IMR-90 (cell line): ENCODE results near the gene TNFRSF9. TPM values are rescaled to one million over a fixed set of nuclear protein-coding genes. Genes with fewer than 3 reads are reported as not detected.

Experiments used
- ATAC-seq: fragments of 200-7000 bp; cut with Tn5 transposase; 2 replicates; pipeline ENCODE4 v1.9.1; 2020; ENCODE audit warnings: low read depth, mild to moderate bottlenecking, moderate library complexity
- BruUV-seq: library from RNA; stranded (reverse); fragments of 400-500 nt; replicated peaks from 2 replicates; lab custom pipeline; 2021; lab: Mats Ljungman, UMichigan
- CTCF ChIA-PET: fragments of 300-600 bp; formaldehyde crosslinking; extraction: SDS; loops from one replicate; lab custom pipeline; 2021; ENCODE audit warnings: antibody characterized with exemption; lab: Yijun Ruan, JAX
- POLR2A ChIA-PET: fragments of 300-600 bp; sonication (Branson Sonifier 250); formaldehyde crosslinking; loops from one replicate; lab custom pipeline; 2022; ENCODE audit warnings: antibody characterized with exemption; ENCODE audit not compliant: unreplicated experiment; lab: Charles Lee
- DNase-seq: peaks from one replicate; pipeline ENCODE4 v3.0.0; 2013
- H2AFZ ChIP-seq: replicated peaks from 2 replicates; pipeline ENCODE3; 2013; ENCODE audit warnings: low read length, mild to moderate bottlenecking; ENCODE audit not compliant: poor library complexity
- H2AK5ac ChIP-seq: 2 replicates; pipeline ENCODE4 v1.6.1; 2013; ENCODE audit warnings: low read depth, low read length, inconsistent platforms
- H2AK9ac ChIP-seq: replicated peaks from 2 replicates; pipeline ENCODE3; 2013; ENCODE audit warnings: mild to moderate bottlenecking, low read depth, low read length, moderate library complexity; ENCODE audit not compliant: poor library complexity
- H2BK120ac ChIP-seq: 2 replicates; pipeline ENCODE4 v1.6.1; 2013; ENCODE audit warnings: low read depth, low read length, inconsistent platforms
- H2BK15ac ChIP-seq: 3 replicates; pipeline ENCODE4 v1.6.1; 2013; ENCODE audit warnings: low read depth, low read length, inconsistent platforms
- H2BK20ac ChIP-seq: 2 replicates; pipeline ENCODE4 v1.6.1; 2013; ENCODE audit warnings: low read depth, mild to moderate bottlenecking, inconsistent platforms, low read length, moderate library complexity
- H2BK5ac ChIP-seq: 2 replicates; pipeline ENCODE4 v1.6.1; 2013; ENCODE audit warnings: mild to moderate bottlenecking, low read depth, low read length, inconsistent platforms; ENCODE audit not compliant: poor library complexity, severe bottlenecking
- H3K14ac ChIP-seq: replicated peaks from 2 replicates; pipeline ENCODE4 v1.6.1; 2013; ENCODE audit warnings: low read depth, low read length, inconsistent platforms
- H3K18ac ChIP-seq: 2 replicates; pipeline ENCODE4 v1.6.1; 2013; ENCODE audit warnings: low read depth, low read length, control low read depth
- H3K23ac ChIP-seq: 2 replicates; pipeline ENCODE4 v1.6.1; 2013; ENCODE audit warnings: low read depth, low read length, inconsistent platforms
- H3K27ac ChIP-seq: 2 replicates; pipeline ENCODE4 v1.5.1; 2013; ENCODE audit warnings: mild to moderate bottlenecking, control low read depth, low read length; ENCODE audit not compliant: insufficient read depth
- H3K27me3 ChIP-seq: 2 replicates; pipeline ENCODE4 v1.6.1; 2013; ENCODE audit warnings: low read length; ENCODE audit not compliant: control insufficient read depth, insufficient read depth
- H3K36me3 ChIP-seq: 2 replicates; pipeline ENCODE4 v1.6.1; 2013; ENCODE audit warnings: low read length, mixed read lengths; ENCODE audit not compliant: control insufficient read depth, insufficient read depth
- H3K4ac ChIP-seq: 2 replicates; pipeline ENCODE4 v1.6.1; 2013; ENCODE audit warnings: low read depth, low read length, inconsistent platforms
- H3K4me1 ChIP-seq: 2 replicates; pipeline ENCODE4 v1.6.1; 2013; ENCODE audit warnings: low read length, mixed read lengths; ENCODE audit not compliant: control insufficient read depth, insufficient read depth
- H3K4me2 ChIP-seq: 2 replicates; pipeline ENCODE4 v1.6.1; 2013; ENCODE audit warnings: low read depth, mild to moderate bottlenecking, control low read depth, low read length, moderate library complexity
- H3K4me3 ChIP-seq: 2 replicates; pipeline ENCODE4 v1.5.1; 2013; ENCODE audit warnings: low read depth, mild to moderate bottlenecking, control low read depth, low read length, moderate library complexity; ENCODE audit not compliant: insufficient read depth
- H3K56ac ChIP-seq: 2 replicates; pipeline ENCODE4 v1.6.1; 2013; ENCODE audit warnings: low read length, inconsistent platforms; ENCODE audit not compliant: insufficient read depth; ENCODE audit errors: extremely low read depth
- H3K79me1 ChIP-seq, 2 experiments: 2 replicates each; pipeline ENCODE4 v1.6.1; 2013; ENCODE audit warnings: low read length in 2 of 2, inconsistent platforms in 1 of 2, low read depth in 1 of 2
- H3K9ac ChIP-seq: 2 replicates; pipeline ENCODE4 v1.6.1; 2013; ENCODE audit warnings: low read depth, low read length, control low read depth
- H3K9me1 ChIP-seq: 2 replicates; pipeline ENCODE4 v1.6.1; 2013; ENCODE audit warnings: low read length, inconsistent platforms; ENCODE audit not compliant: insufficient read depth
- H3K9me3 ChIP-seq: 2 replicates; pipeline ENCODE4 v1.6.1; 2013; ENCODE audit warnings: low read length; ENCODE audit not compliant: control insufficient read depth, insufficient read depth
- H4K20me1 ChIP-seq: 2 replicates; pipeline ENCODE4 v1.6.1; 2013; ENCODE audit warnings: low read length, inconsistent platforms; ENCODE audit not compliant: insufficient read depth
- H4K5ac ChIP-seq: 2 replicates; pipeline ENCODE4 v1.6.1; 2013; ENCODE audit warnings: mild to moderate bottlenecking, low read depth, low read length, control low read depth
- H4K8ac ChIP-seq, 2 experiments: 2 replicates each; pipeline ENCODE4 v1.6.1; 2013; ENCODE audit warnings: low read depth in 2 of 2, low read length in 2 of 2, control low read depth in 1 of 2, inconsistent platforms in 1 of 2
- H4K91ac ChIP-seq: 2 replicates; pipeline ENCODE4 v1.6.1; 2013; ENCODE audit warnings: low read depth, low read length, inconsistent platforms; ENCODE audit not compliant: insufficient read depth
- BHLHE40 ChIP-seq: fragments of 150-350 bp; IDR thresholded peaks from 2 replicates; pipeline ENCODE4 v1.6.1; 2016; ENCODE audit warnings: mild to moderate bottlenecking, low read depth, low read length
- CTCF ChIP-seq: conservative IDR thresholded peaks from 2 replicates; pipeline ENCODE4 v1.5.1; 2012; ENCODE audit warnings: mild to moderate bottlenecking, low read depth, low read length, improper control_type of control experiment
- ELK1 ChIP-seq: fragments of 150-350 bp; IDR thresholded peaks from 2 replicates; pipeline ENCODE4 v1.6.1; 2016; ENCODE audit warnings: low read depth, mild to moderate bottlenecking, low read length, moderate library complexity, borderline replicate concordance
- FOS ChIP-seq: fragments of 150-350 bp; IDR thresholded peaks from 2 replicates; pipeline ENCODE4 v1.6.1; 2016; ENCODE audit warnings: low read depth, low read length
- MAFK ChIP-seq: IDR thresholded peaks from 2 replicates; pipeline ENCODE4 v1.6.1; 2012; ENCODE audit warnings: low read depth, low read length, improper control_type of control experiment
- MAZ ChIP-seq: IDR thresholded peaks from 2 replicates; pipeline ENCODE4 v1.6.1; 2012; ENCODE audit warnings: low read depth, mild to moderate bottlenecking, low read length, improper control_type of control experiment, moderate library complexity, borderline replicate concordance
- MXI1 ChIP-seq: IDR thresholded peaks from 2 replicates; pipeline ENCODE4 v1.6.1; 2012; ENCODE audit warnings: low read depth, mild to moderate bottlenecking, low read length, moderate library complexity, borderline replicate concordance
- NFE2L2 ChIP-seq: fragments of 150-350 bp; IDR thresholded peaks from 2 replicates; pipeline ENCODE4 v1.6.1; 2016; ENCODE audit warnings: low read depth, mild to moderate bottlenecking, low read length
- POLR2A ChIP-seq: IDR thresholded peaks from 2 replicates; pipeline ENCODE4 v1.6.1; 2012; ENCODE audit warnings: mild to moderate bottlenecking, low read depth, low read length
- RCOR1 ChIP-seq: IDR thresholded peaks from 2 replicates; pipeline ENCODE4 v1.6.1; 2012; ENCODE audit warnings: mild to moderate bottlenecking, low read length, improper control_type of control experiment; ENCODE audit not compliant: insufficient replicate concordance
- RFX5 ChIP-seq: IDR thresholded peaks from 2 replicates; pipeline ENCODE4 v1.8.0; 2012; ENCODE audit warnings: low read depth, mild to moderate bottlenecking, low read length, moderate library complexity
- SMC3 ChIP-seq: fragments of 150-350 bp; IDR thresholded peaks from 2 replicates; pipeline ENCODE4 v1.6.1; 2016; ENCODE audit warnings: low read depth, mild to moderate bottlenecking, antibody characterized with exemption, low read length, moderate library complexity
- USF2 ChIP-seq: fragments of 150-350 bp; IDR thresholded peaks from 2 replicates; pipeline ENCODE4 v1.6.1; 2017; ENCODE audit warnings: mild to moderate bottlenecking, antibody characterized with exemption, low read length, low read depth
- WGBS, 2 experiments: methylation state at CpG; one replicate each; pipeline versions ENCODE4 v1.1.5 to v1.1.7; 2013; ENCODE audit warnings: missing lambda C conversion rate in 2 of 2; ENCODE audit not compliant: insufficient read length in 1 of 2; ENCODE audit errors: extremely low coverage in 2 of 2; 5-methylcytosine and 5-hydroxymethylcytosine counted together
- dilution Hi-C: fragments of 300-500 bp; cut with HindIII; formaldehyde crosslinking; loops from one replicate; pipeline ENCODE4 v1.14.3; 2018; ENCODE audit warnings: low sequenced_read_pairs; ENCODE audit not compliant: unreplicated experiment
- in situ Hi-C: fragments of 300-500 bp; cut with MboI; formaldehyde crosslinking; loops from 3 replicates; pipeline ENCODE4 v1.14.3; 2019; ENCODE audit warnings: low sequenced_read_pairs, inconsistent platforms, mixed read lengths
- intact Hi-C: fragments of 100-400 bp; cut with micrococcal nuclease; formaldehyde crosslinking; loops from 2 replicates; pipeline ENCODE4 v1.10.0; 2022
- polyA plus RNA-seq, 3 experiments: library from polyadenylated mRNA; depleted of rRNA; stranded (reverse); fragments of >200 nt; gene quantifications; 2 replicates each; pipeline ENCODE4 v1.2.3, GENCODE V29; 2012; ENCODE audit warnings: low replicate concordance in 1 of 3
- total RNA-seq: library from RNA; depleted of rRNA; stranded (reverse); fragments of >200 nt; gene quantifications from 2 replicates; pipeline ENCODE4 v1.2.3, GENCODE V29; 2012

Gene TNFRSF9
- total and polyA plus RNA-seq, 2 of the 4 experiments (the other 2 are of a cell fraction): 0.43 to 0.72 TPM

GRCh38 chr1:7984811-7985210 is 44.2 kb upstream of the TNFRSF9 start:
- Histone ChIP-seq H3K23ac (no peak overlapping the region), H4K5ac (no peak overlapping the region), H2AK9ac (no peak overlapping the region), H2BK20ac (no peak overlapping the region), H4K20me1 (no peaks in the 10 kb centered on the region), H3K4me3 (no peak overlapping the region), H3K9me1 (no peaks in the 10 kb centered on the region; the same call in 1 of the 2 replicates), H3K27me3 (no peaks in the 10 kb centered on the region), H2BK15ac (no peak overlapping the region), H2BK120ac (no peak overlapping the region), H3K4ac (no peak overlapping the region), H4K8ac (no peak overlapping the region), H3K56ac (no peak overlapping the region), H3K9me3 (no peaks in the 10 kb centered on the region), H3K4me2 (no peak overlapping the region), H3K14ac (no peak overlapping the region), H3K27ac (no peak overlapping the region), H3K9ac (no peak overlapping the region), H3K79me1 (peaks cover 10 to 41% of the 10 kb centered on the region in 2 experiments), H3K36me3 (peaks cover 41% of the 10 kb centered on the region), H2AFZ (no peak overlapping the region), H3K4me1 (peaks cover 3% of the 10 kb centered on the region), H4K91ac (no peak overlapping the region), H3K18ac (no peak overlapping the region), H2AK5ac (no peak overlapping the region), H2BK5ac (no peak overlapping the region)
- TF ChIP-seq SMC3 (no peak), BHLHE40 (no peak), MAFK (no peak), RCOR1 (no peak), FOS (no peak), RFX5 (no peak), NFE2L2 (no peak), MAZ (no peak), USF2 (no peak), MXI1 (no peak), CTCF (no peak), ELK1 (no peak), POLR2A (no peak)
- intact Hi-C loops (loop anchor here (5.0 kb wide), 1 partner anchor 742 kb away; no protein-coding TSS in a partner anchor), in situ Hi-C loops (loop anchor here (5.0 to 25.0 kb wide), 4 partner anchors 327 to 877 kb away; no protein-coding TSS in a partner anchor), dilution Hi-C loops (no loop called here)
- CTCF ChIA-PET: interaction anchor here (1.3 to 1.4 kb wide), 3 partner anchors 20 to 32 kb away, joined by 4 to 6 read pairs (median 5); no protein-coding TSS in a partner anchor
- BruUV-seq: no TSS peak
- DNase-seq: no peak
- 89% methylated on average over 9 of the region's 15 CpGs; no CpG with 5 or more reads in 1 of the 2 experiments for WGBS, 2 experiments
- POLR2A ChIA-PET: no interaction called here
- ATAC-seq: no peak
